HG03196 (cell line): ENCODE measurements around the gene HPS6.

Source experiments
- ATAC-seq: cut with Tn5 transposase; IDR thresholded peaks from one replicate; pipeline ENCODE4 v1.9.1; 2021; ENCODE audit not compliant: unreplicated experiment

HPS6 gene

DNA sequence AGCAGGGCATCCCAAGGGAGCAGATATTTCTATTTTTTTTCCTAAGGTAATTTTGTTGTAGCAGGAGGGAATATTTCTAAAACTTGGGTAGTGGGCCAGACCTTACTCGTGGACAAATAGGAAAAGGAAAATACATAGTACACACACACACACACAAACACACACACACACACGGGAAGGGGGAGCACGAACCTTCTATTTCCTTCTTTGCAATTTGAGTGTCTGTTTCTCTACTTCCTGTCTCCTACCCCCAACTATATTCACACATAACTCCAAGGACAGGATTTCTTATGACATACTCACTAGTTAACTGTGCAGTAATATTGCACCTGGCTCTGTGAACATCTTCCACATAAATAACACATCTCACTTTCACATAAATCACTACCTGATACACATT lies 50.6 kb downstream of the HPS6 start:
- ATAC-seq: no peak

- ATAC-seq: no peak
Measured at GRCh38 chr10:102116656-102117055, 51.5 kb downstream of the HPS6 start.
